GM12878 (cell line): ENCODE results near the gene C19orf47. TPM values are rescaled to one million over a fixed set of nuclear protein-coding genes. Genes with fewer than 3 reads are reported as not detected.
A peak's percentile ranks its signal among the peaks of the same experiment; 100 is the strongest.

Source experiments
- BACH1 ChIP-seq: fragments of 450-650 bp; IDR thresholded peaks from 2 replicates; pipeline ENCODE4 v1.6.1; 2017; ENCODE audit warnings: mild to moderate bottlenecking, borderline replicate concordance
- CBX3 ChIP-seq: fragments of 200-600 bp; sonication (generic); IDR thresholded peaks from 2 replicates; pipeline ENCODE4 v1.6.1; 2016; ENCODE audit warnings: low read depth, borderline replicate concordance
- E2F4 ChIP-seq: IDR thresholded peaks from 2 replicates; pipeline ENCODE4 v1.6.1; 2012; ENCODE audit warnings: low read depth, low read length, improper control_type of control experiment
- E4F1 ChIP-seq: fragments of 450-650 bp; IDR thresholded peaks from 2 replicates; pipeline ENCODE4 v1.6.1; 2018; ENCODE audit warnings: borderline replicate concordance, mild to moderate bottlenecking; ENCODE audit not compliant: partially characterized antibody
- EED ChIP-seq: sonication (generic); IDR thresholded peaks from 2 replicates; pipeline ENCODE4 v1.6.1; 2016; ENCODE audit warnings: antibody characterized with exemption, low read depth
- FOS ChIP-seq: IDR thresholded peaks from 3 replicates; pipeline ENCODE4 v1.6.1; 2011; ENCODE audit warnings: borderline replicate concordance; ENCODE audit not compliant: insufficient read length; ENCODE audit errors: extremely low read depth
- FOXK2 ChIP-seq: fragments of 450-650 bp; IDR thresholded peaks from 2 replicates; pipeline ENCODE4 v1.6.1; 2017; ENCODE audit warnings: mild to moderate bottlenecking, moderate library complexity
- HCFC1 ChIP-seq: fragments of 150-350 bp; IDR thresholded peaks from 2 replicates; pipeline ENCODE4 v1.6.1; 2014; ENCODE audit warnings: low read length
- JUND ChIP-seq: IDR thresholded peaks from 2 replicates; pipeline ENCODE4 v1.6.1; 2012; ENCODE audit warnings: low read depth, mild to moderate bottlenecking, low read length, improper control_type of control experiment, moderate library complexity
- MEF2B ChIP-seq: fragments of 450-650 bp; IDR thresholded peaks from 2 replicates; pipeline ENCODE4 v1.6.1; 2018; ENCODE audit warnings: mild to moderate bottlenecking, moderate library complexity; ENCODE audit not compliant: partially characterized antibody, poor library complexity, severe bottlenecking
- NR2F1 ChIP-seq: fragments of 450-650 bp; conservative IDR thresholded peaks from 2 replicates; pipeline ENCODE4 v1.6.1; 2017; ENCODE audit warnings: mild to moderate bottlenecking
- NRF1 ChIP-seq: conservative IDR thresholded peaks from 2 replicates; pipeline ENCODE4 v1.6.1; 2011; ENCODE audit warnings: mild to moderate bottlenecking, low read depth, low read length, improper control_type of control experiment
- POLR2AphosphoS5 ChIP-seq: IDR thresholded peaks from 2 replicates; pipeline ENCODE4 v1.6.1; 2011; ENCODE audit warnings: mild to moderate bottlenecking, low read length, inconsistent platforms
- RAD21 ChIP-seq: IDR thresholded peaks from 2 replicates; pipeline ENCODE4 v1.6.1; 2011; ENCODE audit warnings: mild to moderate bottlenecking, low read depth, low read length, moderate library complexity; ENCODE audit not compliant: insufficient read depth
- RAD51 ChIP-seq: fragments of 450-650 bp; IDR thresholded peaks from 2 replicates; pipeline ENCODE4 v1.6.1; 2016; ENCODE audit warnings: moderate library complexity, mild to moderate bottlenecking, inconsistent platforms
- RBBP5 ChIP-seq: fragments of 200-600 bp; sonication (generic); conservative IDR thresholded peaks from 2 replicates; pipeline ENCODE4 v1.6.1; 2016
- RFX5 ChIP-seq: IDR thresholded peaks from 2 replicates; pipeline ENCODE4 v1.6.1; 2011; ENCODE audit warnings: low read depth, low read length, improper control_type of control experiment
- SPI1 ChIP-seq: IDR thresholded peaks from 2 replicates; pipeline ENCODE4 v1.6.1; 2011; ENCODE audit warnings: low read depth, mild to moderate bottlenecking, low read length, moderate library complexity, borderline replicate concordance; ENCODE audit not compliant: insufficient read depth
- SREBF1 ChIP-seq: IDR thresholded peaks from 2 replicates; pipeline ENCODE4 v1.6.1; 2012; ENCODE audit warnings: mild to moderate bottlenecking, low read length
- STAT3 ChIP-seq: IDR thresholded peaks from 2 replicates; pipeline ENCODE4 v1.6.1; 2011; ENCODE audit warnings: low read depth, low read length, improper control_type of control experiment
- TARDBP ChIP-seq: IDR thresholded peaks from 2 replicates; pipeline ENCODE4 v1.6.1; 2016; ENCODE audit warnings: borderline replicate concordance
- YBX1 ChIP-seq: fragments of 450-650 bp; IDR thresholded peaks from 2 replicates; pipeline ENCODE4 v1.6.1; 2016; ENCODE audit warnings: antibody characterized with exemption
- YY1 ChIP-seq: IDR thresholded peaks from 2 replicates; pipeline ENCODE4 v1.6.1; 2011; ENCODE audit warnings: low read depth, mild to moderate bottlenecking, low read length
- ZNF217 ChIP-seq: fragments of 450-650 bp; IDR thresholded peaks from 2 replicates; pipeline ENCODE4 v1.6.1; 2017; ENCODE audit warnings: antibody characterized with exemption, mild to moderate bottlenecking
- ZNF384 ChIP-seq: IDR thresholded peaks from 2 replicates; pipeline ENCODE4 v1.6.1; 2012; ENCODE audit warnings: low read depth, mild to moderate bottlenecking, low read length, improper control_type of control experiment, borderline replicate concordance
- ZNF687 ChIP-seq: fragments of 450-650 bp; IDR thresholded peaks from 2 replicates; pipeline ENCODE4 v1.6.1; 2017; ENCODE audit warnings: mild to moderate bottlenecking, moderate library complexity
- polyA plus RNA-seq, 11 experiments: library from polyadenylated mRNA; depleted of rRNA in 4 of 11; unstranded in 6 of 11; stranded (reverse) in 5 of 11; fragments of >200 nt; fragmentation: Nextera tagmentation in 4 of 11; fragmentation: Illumina TruSeq in 1 of 11; extraction: Ambion mirVana in 4 of 11; extraction: Trizol in 1 of 11; gene quantifications; 1 replicate in 1 of 11; 2 replicates in 10 of 11; pipeline versions ENCODE4 v1.2.1 to v1.2.3, GENCODE V29; 2011 to 2016; ENCODE audit warnings: inconsistent platforms in 2 of 11, missing spikeins in 2 of 11, low read depth in 1 of 11
- total RNA-seq, 4 experiments: library from RNA; depleted of rRNA in 3 of 4; stranded (reverse); fragments of >200 nt in 3 of 4; fragmentation: Illumina TruSeq in 1 of 4; extraction: Trizol in 1 of 4; gene quantifications; 2 replicates each; pipeline versions ENCODE4 v1.2.1 to v1.2.3, GENCODE V29; 2013 to 2021

The C19orf47 gene
- total and polyA plus RNA-seq, 10 of the 15 experiments (the other 5 are each of a cell fraction or from before 2014, with no cell fraction given) = 0.11 to 29.1 (median 20.2) TPM

GRCh38 chr19:40355975-40356680 lies 7.9 kb upstream of the C19orf47 start (continued):
- no peak for TF ChIP-seq FOS
- TF ChIP-seq ZNF384 = no peak
- TF ChIP-seq EED = peak; percentile 88
- TF ChIP-seq ZNF217 = no peak
- no peak for TF ChIP-seq YBX1
- TF ChIP-seq RAD51 = no peak
- 0 out of 2 replicates have a peak, but pooled peaks have one; percentile 41 for TF ChIP-seq POLR2AphosphoS5
- TF ChIP-seq NR2F1 = peak; percentile 97
- no peak for TF ChIP-seq STAT3
- no peak for TF ChIP-seq NRF1
- no peak for TF ChIP-seq HCFC1
- TF ChIP-seq E4F1 = no peak
- TF ChIP-seq JUND = no peak
- TF ChIP-seq ZNF687 = no peak
- TF ChIP-seq MEF2B = peak; percentile 89
- no peak for TF ChIP-seq E2F4
- no peak for TF ChIP-seq FOXK2
- TF ChIP-seq YY1 = peak; percentile 78
- TF ChIP-seq RFX5 = no peak
- TF ChIP-seq CBX3 = no peak
- TF ChIP-seq BACH1 = no peak
- no peak for TF ChIP-seq RBBP5
- 0 out of 2 replicates have a peak, but pooled peaks have one; percentile 16 for TF ChIP-seq TARDBP
- TF ChIP-seq RAD21 = 0 out of 2 replicates have a peak, but pooled peaks have one; percentile 9
- TF ChIP-seq SREBF1 = no peak
- TF ChIP-seq SPI1 = peak; percentile 80
